HUDEP-2 (cell line): ENCODE data around the gene LRRC41.
"Not testable (repeated sequence)": the region's sequence is repeated elsewhere in the genome, so short reads cannot be mapped to it uniquely, and the experiment has no call there.

Source experiments
- DNase-seq, 76 experiments: peaks; one replicate each; lab custom pipeline; 2025; ENCODE audit not compliant: unreplicated experiment in 76 of 76; lab: John Stamatoyannopoulos, UW

The LRRC41 gene, protein sequence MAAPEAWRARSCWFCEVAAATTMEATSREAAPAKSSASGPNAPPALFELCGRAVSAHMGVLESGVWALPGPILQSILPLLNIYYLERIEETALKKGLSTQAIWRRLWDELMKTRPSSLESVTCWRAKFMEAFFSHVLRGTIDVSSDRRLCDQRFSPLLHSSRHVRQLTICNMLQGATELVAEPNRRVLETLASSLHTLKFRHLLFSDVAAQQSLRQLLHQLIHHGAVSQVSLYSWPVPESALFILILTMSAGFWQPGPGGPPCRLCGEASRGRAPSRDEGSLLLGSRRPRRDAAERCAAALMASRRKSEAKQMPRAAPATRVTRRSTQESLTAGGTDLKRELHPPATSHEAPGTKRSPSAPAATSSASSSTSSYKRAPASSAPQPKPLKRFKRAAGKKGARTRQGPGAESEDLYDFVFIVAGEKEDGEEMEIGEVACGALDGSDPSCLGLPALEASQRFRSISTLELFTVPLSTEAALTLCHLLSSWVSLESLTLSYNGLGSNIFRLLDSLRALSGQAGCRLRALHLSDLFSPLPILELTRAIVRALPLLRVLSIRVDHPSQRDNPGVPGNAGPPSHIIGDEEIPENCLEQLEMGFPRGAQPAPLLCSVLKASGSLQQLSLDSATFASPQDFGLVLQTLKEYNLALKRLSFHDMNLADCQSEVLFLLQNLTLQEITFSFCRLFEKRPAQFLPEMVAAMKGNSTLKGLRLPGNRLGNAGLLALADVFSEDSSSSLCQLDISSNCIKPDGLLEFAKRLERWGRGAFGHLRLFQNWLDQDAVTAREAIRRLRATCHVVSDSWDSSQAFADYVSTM

DNA sequence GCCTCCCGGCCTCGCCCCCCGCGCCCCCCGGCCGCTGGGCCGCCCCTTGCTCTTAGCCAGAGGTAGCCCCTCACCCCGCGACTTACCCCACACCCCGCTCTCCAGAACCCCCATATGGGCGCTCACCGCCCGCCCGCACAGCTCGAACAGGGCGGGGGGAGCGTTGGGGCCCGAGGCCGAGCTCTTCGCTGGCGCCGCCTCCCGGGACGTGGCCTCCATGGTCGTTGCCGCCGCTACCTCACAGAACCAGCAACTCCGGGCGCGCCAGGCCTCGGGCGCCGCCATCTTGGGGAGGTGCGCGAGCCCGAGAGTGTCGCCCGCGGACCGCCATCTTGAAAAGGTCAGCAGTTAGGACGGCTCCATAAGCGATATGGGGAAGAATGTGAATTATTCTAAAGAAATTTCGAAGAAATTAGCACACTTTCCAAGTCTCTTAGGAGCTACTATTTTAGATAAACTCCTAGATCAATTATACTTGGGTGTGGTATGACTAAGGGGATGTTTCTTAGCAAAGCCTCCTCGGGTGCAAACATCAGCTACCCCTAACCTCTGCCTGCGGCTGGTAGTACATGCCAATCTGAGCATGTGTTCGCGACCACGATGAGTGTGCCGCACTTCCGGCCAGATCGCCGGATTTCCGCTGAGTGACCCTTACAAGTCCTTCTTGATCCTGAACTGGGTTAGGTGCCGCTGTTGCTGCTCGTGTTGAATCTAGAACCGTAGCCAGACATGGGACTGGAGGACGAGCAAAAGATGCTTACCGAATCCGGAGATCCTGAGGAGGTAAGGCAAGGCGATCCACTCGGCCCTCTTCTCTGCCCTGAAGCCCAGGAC lies at the start of gene LRRC41, which contains the start of gene UQCRH:
TSS of gene LRRC41 (minus strand) at position 579 of the 834 bp plus-strand sequence. CDS start at position 285, 294 bp downstream.
TSS of gene UQCRH (plus strand) at position 661 of the 834 bp plus-strand sequence. CDS start at position 730, 69 bp downstream.
- peak; percentile 40 to 96 (median 90) for DNase-seq

GRCh38 chr1:46352363-46352762 lies 48.9 kb upstream of the LRRC41 start:
- DNase-seq = no peak

GRCh38 chr1:46345281-46345680 lies 41.9 kb upstream of the LRRC41 start:
- DNase-seq = no peak

DNA sequence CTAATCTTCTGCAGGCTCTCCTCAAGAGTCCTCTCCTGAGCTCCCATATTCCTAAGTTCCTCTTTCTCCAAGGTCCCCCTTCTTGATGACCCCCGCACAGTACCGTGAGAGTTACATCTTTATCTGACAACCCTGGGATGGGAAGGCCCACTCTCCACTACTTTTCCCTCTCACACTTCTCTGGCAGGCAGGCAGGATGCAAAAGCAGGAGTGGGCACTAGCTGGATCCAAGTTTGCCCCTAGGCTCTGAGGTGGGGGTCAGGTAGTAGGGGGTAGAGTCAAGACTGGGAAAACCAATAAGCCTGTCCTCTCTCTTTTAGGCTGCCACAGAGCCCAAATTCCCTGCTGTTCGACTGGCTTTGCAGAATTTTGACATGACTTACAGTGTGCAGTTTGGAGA lies 41.1 kb upstream of the LRRC41 start:
- no peak for DNase-seq

- DNase-seq = no peak
Observed at GRCh38 chr1:46343705-46344104, 40.3 kb upstream of the LRRC41 start.

DNA sequence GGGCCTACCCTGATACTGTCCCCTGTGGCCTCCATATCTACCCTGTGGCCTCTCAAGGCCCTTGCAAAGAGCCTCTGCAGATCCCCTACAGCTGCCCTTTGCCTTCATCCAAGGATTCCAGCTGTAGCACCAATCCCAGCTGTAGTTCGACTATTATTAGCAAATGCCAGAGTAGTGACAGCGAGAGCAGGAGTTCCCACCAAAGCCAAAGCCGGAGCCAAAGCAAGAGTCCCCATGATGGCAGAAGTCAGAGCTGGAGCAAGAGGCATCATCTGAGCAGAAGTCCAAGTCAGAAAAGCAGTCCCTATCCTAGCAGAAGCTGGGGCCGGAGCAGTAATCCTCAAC lies 39.9 kb upstream of the LRRC41 start:
- DNase-seq = no peak

DNA sequence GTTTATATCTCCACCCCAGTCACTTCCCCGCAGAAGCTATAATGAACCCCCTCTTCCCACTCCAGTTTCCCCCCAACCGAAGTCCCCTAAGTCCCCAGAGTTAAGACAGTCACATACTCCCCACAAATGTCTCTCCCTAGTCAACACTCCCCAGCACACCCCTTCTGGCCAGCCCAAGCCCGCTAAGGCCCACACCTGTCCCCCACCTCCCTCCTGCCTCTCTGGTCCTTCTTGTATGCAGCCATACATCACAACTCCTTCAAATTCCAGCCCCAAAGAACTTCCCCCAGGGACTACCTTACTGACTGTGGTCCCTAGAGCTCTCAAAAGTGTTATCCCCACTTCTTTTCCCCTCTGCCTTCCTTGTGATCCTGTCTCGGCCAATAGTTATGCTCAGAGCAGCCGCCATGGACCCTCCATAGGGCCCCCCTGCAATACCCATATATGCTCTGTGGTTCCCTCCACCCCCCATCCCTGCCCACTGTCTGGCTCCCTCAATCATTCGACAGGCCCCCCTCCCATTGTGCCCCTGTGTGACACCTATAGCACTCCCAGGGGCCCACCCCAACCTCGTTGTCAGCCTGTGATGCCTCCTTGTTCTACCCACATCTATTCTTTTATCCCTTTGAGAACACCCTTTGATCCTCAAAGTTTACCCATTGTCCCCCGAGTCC lies 39.4 kb upstream of the LRRC41 start:
- DNase-seq = no peak

- peak in 12 of 76 experiments; percentile 2 to 40 (median 8) for DNase-seq
Observed at GRCh38 chr1:46342084-46342656, 38.8 kb upstream of the LRRC41 start.

DNA sequence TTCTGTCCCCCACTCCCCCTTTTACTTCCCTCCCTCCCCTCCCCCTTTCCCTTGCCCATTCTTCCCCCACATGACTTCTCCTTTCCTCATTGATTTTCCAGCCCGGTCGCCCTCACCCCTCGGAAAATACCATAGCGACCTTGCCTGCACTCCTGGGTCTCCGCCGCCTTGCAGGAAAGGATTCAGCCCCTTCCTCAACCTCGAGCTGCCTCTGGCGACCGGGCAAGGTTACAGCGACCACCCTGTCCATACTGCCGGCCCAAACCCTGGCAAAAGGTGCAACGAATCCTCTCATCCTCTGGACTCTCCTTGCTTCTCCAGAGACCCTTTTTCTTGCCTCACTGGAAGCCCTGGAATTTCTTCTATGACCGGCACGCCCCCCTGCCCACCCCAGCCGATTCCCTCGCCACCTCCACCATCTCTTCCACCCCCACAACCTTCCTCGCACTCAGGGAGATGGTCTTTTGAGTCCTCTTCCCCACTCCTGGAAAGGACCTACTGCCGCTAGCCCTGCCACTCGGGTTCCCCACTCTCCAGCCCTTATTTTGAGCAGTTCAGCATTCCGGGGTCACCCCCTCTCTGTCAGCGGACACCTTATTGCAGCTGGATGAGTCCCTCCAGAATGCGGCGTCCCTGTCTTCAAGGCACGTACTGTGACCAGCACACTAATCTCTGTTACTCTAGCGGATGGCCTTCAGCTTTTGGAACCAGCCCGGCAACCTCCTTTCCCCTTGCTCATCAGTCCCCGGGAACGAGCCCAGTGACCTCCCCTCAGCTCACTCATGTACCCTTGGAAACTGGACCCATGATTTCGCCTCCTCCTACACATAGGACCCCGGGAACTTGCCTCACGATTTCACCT lies 38.0 kb upstream of the LRRC41 start:
- no peak for DNase-seq

DNA sequence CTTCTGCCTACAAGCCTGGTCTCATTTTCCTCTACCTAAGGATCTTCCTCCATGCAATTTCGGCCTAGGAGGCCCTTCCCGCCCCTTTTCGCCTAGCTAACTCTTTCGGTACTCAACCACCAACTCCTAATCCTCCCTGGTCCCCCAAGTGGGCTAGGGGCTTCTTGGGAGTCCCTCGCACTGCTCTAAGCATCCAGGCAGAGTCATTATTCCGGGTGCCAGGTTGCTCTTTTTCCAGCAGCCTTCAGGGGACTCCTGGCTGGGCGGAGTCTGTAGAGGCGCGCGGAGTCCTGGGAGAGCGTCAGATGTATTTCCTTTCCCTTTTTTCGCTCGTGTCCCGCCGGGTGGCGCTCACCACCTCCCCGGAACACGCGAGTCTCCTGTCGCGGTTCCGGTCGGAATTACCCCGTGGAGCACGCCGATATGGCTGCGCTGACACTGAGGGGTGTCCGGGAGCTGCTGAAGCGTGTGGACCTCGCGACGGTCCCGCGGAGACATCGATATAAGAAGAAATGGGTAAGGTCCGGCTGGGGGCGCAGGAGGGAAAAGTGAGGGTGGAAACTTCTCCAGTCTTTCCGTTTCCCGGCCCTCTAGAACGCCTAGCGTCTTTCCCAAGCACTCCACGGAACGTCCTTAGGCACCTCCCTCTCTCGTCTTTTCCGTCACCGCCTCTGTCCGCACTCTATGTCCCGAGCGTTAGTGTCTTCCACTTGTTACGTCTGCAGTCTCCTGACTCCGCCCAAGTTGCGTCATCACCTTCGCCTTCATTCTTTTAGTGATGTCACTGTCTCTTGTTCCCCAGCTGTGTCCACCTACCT lies 37.2 kb upstream of the LRRC41 start, which contains the start of gene NSUN4:
TSS of gene NSUN4 (plus strand) at position 404 of the 818 bp plus-strand sequence. CDS start at position 424, 20 bp downstream.
- DNase-seq = peak in 75 of 76 experiments; percentile 41 to 90 (median 81)

- not testable (repeated sequence) for DNase-seq
Observed at GRCh38 chr1:46337409-46337808, 34.0 kb upstream of the LRRC41 start.

DNA sequence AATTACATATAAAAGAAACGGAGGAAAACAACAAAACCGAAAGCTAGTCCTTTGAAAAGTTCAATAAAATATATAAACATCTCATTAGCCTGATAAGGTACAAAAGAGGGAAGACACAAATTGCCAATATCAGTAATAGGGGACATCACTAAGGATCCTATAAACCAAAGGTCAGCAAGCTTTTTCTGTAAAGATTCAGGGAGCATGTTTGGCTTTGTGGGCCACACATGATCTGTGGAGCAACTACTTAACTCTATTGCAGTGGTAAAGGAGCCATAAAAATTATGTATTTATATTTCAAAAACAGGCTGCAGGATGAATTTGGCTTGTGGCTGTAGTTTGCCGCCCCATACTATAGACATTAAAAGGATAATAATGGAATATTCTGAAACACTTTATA lies 31.7 kb upstream of the LRRC41 start:
- no peak for DNase-seq

DNA sequence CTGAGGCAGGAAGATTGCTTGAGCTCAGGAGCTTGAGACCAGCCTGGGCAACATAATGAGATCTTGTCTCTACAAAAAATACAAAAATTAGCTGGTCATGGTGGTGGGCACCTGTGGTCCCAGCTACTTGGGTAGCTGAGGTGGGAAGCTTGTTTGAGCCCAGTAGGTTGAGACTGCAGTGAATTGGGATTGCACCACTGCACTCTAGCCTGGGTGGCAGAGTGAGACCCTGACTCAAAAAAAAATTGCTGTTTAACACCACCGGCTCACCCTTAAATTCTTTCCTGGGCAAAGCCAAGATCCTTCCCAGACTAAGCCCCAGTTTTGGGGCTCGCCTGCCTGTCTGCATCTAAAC lies 30.6 kb upstream of the LRRC41 start:
- no peak for DNase-seq

- peak in 22 of 76 experiments; percentile 1 to 51 (median 19) for DNase-seq
Observed at GRCh38 chr1:46333300-46334029, 30.0 kb upstream of the LRRC41 start.

GRCh38 chr1:46331786-46332540 lies 28.5 kb upstream of the LRRC41 start:
- not testable (repeated sequence) for DNase-seq

GRCh38 chr1:46330381-46330780 lies 27.0 kb upstream of the LRRC41 start:
- not testable (repeated sequence) for DNase-seq

DNA sequence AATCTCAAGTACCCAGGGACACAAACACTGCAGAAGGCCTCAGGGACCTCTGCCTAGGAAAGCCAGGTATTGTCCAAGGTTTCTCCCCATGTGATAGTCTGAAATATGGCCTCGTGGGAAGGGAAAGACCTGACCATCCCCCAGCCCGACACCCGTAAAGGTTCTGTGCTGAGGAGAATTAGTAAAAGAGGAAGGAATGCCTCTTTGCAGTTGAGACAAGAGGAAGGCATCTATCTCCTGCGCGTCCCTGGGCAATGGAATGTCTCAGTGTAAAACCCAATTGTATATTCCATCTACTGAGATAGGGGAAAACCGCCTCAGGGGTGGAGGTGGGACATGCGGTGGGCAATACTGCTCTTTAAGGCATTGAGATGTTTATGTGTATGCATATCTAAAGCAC lies 26.4 kb upstream of the LRRC41 start:
- not testable (repeated sequence) for DNase-seq
